ENCODE measurements around the gene MBD3L2B.

The MBD3L2B gene

GRCh38 chr19:6969490-6969889 lies 51.7 kb downstream of the MBD3L2B start:
- no peaks in the 10 kb centered on the region for H3K27me3 ChIP-seq (replicated peaks; ENCODE audit: control insufficient read depth, insufficient read depth, low read length)
- no peaks in the 10 kb centered on the region for H3K36me3 ChIP-seq (ENCODE audit: control insufficient read depth, insufficient read depth, low read length)
- DNase-seq (ENCODE audit: extremely low read depth, insufficient read length): no peak
- no peak overlapping the region for H3K4me3 ChIP-seq (replicated peaks; ENCODE audit: low read depth, low read length)
- no peak for TF ChIP-seq CTCF (IDR thresholded peaks at IDR 0.05; ENCODE audit: insufficient read depth, low read length, poor library complexity, severe bottlenecking)

Data from GM06990 (cell line).